Measurements from ENCODE around the gene OPTN. TPM values are rescaled to one million over a fixed set of nuclear protein-coding genes. Genes with fewer than 3 reads are reported as not detected.

Gene OPTN
- total and polyA plus RNA-seq, 8 donors, result 32.6 to 82.3 (median 40.9) TPM

GRCh38 chr10:13054844-13055243 is 45.1 kb upstream of the OPTN start:
- Histone ChIP-seq H3K4me1 (no peaks in the 10 kb centered on the region), H3K27ac (no peak overlapping the region), H3K27me3 (peaks cover 0 to 17% (median 0%) of the 10 kb centered on the region in 3 donors), H3K36me3 (no peaks in the 10 kb centered on the region), H3K9me3 (no peaks in the 10 kb centered on the region), H3K4me3 (no peak overlapping the region)
- DNase-seq, result no peak
- no peak for TF ChIP-seq POLR2AphosphoS5 (IDR thresholded peaks at IDR 0.05)
- WGBS, 5 donors, result 60 to 84% (median 73%) methylated on average over 4 of the region's 4 CpGs
- intact Hi-C loops (cut with DNase I; ENCODE audit: low total_unique reads), result no loop called here

GRCh38 chr10:13056456-13057077 is 43.4 kb upstream of the OPTN start:
- WGBS, 5 donors, result 82 to 84% (median 83%) methylated on average over 7 of the region's 7 CpGs
- Histone ChIP-seq H3K27me3 (peaks cover 0 to 17% (median 0%) of the 10 kb centered on the region in 3 donors), H3K9me3 (no peaks in the 10 kb centered on the region), H3K4me1 (no peaks in the 10 kb centered on the region), H3K36me3 (no peaks in the 10 kb centered on the region), H3K4me3 (no peak overlapping the region), H3K27ac (no peak overlapping the region)
- intact Hi-C loops (cut with DNase I; ENCODE audit: low total_unique reads), result no loop called here
- DNase-seq, result peak in 1 of 2 donors; percentile 46
- TF ChIP-seq POLR2AphosphoS5 (IDR thresholded peaks at IDR 0.05) (no peak), EP300 (IDR thresholded peaks at IDR 0.05) (no peak), POLR2A (IDR thresholded peaks at IDR 0.05) (no peak), CTCF (IDR thresholded peaks at IDR 0.05) (peak in 1 of 7 experiments; percentile 10)

GRCh38 chr10:13062803-13063202 is 37.2 kb upstream of the OPTN start:
- H3K4me1 ChIP-seq, result no peaks in the 10 kb centered on the region
- no peak for DNase-seq
- peaks cover 0 to 17% (median 0%) of the 10 kb centered on the region in 3 donors for H3K27me3 ChIP-seq
- no peak overlapping the region for H3K4me3 ChIP-seq
- 78 to 89% (median 84%) methylated on average over 4 to 5 of the region's 5 CpGs for WGBS, 5 donors
- H3K36me3 ChIP-seq, result no peaks in the 10 kb centered on the region
- TF ChIP-seq POLR2A (IDR thresholded peaks at IDR 0.05) (no peak), POLR2AphosphoS5 (IDR thresholded peaks at IDR 0.05) (no peak), CTCF (IDR thresholded peaks at IDR 0.05) (no peak), EP300 (IDR thresholded peaks at IDR 0.05) (no peak)
- intact Hi-C loops (cut with DNase I; ENCODE audit: low total_unique reads), result no loop called here
- H3K27ac ChIP-seq, result no peak overlapping the region
- H3K9me3 ChIP-seq, result no peaks in the 10 kb centered on the region

- Histone ChIP-seq H3K27ac (no peak overlapping the region), H3K27me3 (peaks cover 0 to 17% (median 0%) of the 10 kb centered on the region in 3 donors), H3K4me3 (no peak overlapping the region), H3K9me3 (no peaks in the 10 kb centered on the region), H3K36me3 (no peaks in the 10 kb centered on the region), H3K4me1 (no peaks in the 10 kb centered on the region)
- DNase-seq, result no peak
- intact Hi-C loops (cut with DNase I; ENCODE audit: low total_unique reads), result no loop called here
- 55 to 66% (median 60%) methylated on average over 5 to 6 of the region's 6 CpGs for WGBS, 5 donors
- TF ChIP-seq EP300 (IDR thresholded peaks at IDR 0.05) (no peak), POLR2AphosphoS5 (IDR thresholded peaks at IDR 0.05) (no peak), POLR2A (IDR thresholded peaks at IDR 0.05) (no peak), CTCF (IDR thresholded peaks at IDR 0.05) (no peak)
Measured at GRCh38 chr10:13066527-13066926, 33.4 kb upstream of the OPTN start.

- 82 to 89% (median 86%) methylated on average over 7 of the region's 7 CpGs for WGBS, 5 donors
- intact Hi-C loops (cut with DNase I; ENCODE audit: low total_unique reads), result no loop called here
Measured at GRCh38 chr10:13067431-13067830, 32.5 kb upstream of the OPTN start.

More at GRCh38 chr10:13067431-13067830, 32.5 kb upstream of the OPTN start:
- H3K4me3 ChIP-seq, result no peak overlapping the region
- peaks cover 0 to 17% (median 0%) of the 10 kb centered on the region in 3 donors for H3K27me3 ChIP-seq
- no peaks in the 10 kb centered on the region for H3K9me3 ChIP-seq
- no peak for DNase-seq
- no peak overlapping the region for H3K27ac ChIP-seq
- no peak for TF ChIP-seq POLR2AphosphoS5 (IDR thresholded peaks at IDR 0.05)
- H3K36me3 ChIP-seq, result no peaks in the 10 kb centered on the region
- no peaks in the 10 kb centered on the region for H3K4me1 ChIP-seq

All from stomach (tissue), 9 donors.